Trophoblast cell (in vitro differentiated cells and primary cell): ENCODE data around the gene EPB41L5.

Source experiments
- DNase-seq, 2 donors: peaks; one replicate each; pipeline ENCODE4 v3.0.0-alpha.2; 2016
- H2AFZ ChIP-seq: 2 replicates; pipeline ENCODE4 v1.6.1; 2013; ENCODE audit warnings: low read length, moderate library complexity, mild to moderate bottlenecking; ENCODE audit not compliant: insufficient read depth, poor library complexity
- H2AK5ac ChIP-seq: 2 replicates; pipeline ENCODE4 v1.6.1; 2013; ENCODE audit warnings: mild to moderate bottlenecking, low read length
- H2BK120ac ChIP-seq: 2 replicates; pipeline ENCODE4 v1.6.1; 2013; ENCODE audit warnings: low read length, mild to moderate bottlenecking, moderate library complexity; ENCODE audit not compliant: insufficient read depth, poor library complexity
- H2BK12ac ChIP-seq: 2 replicates; pipeline ENCODE4 v1.6.1; 2013; ENCODE audit warnings: mild to moderate bottlenecking, low read length, moderate library complexity
- H2BK5ac ChIP-seq: 2 replicates; pipeline ENCODE4 v1.6.1; 2013; ENCODE audit warnings: low read length, low read depth, moderate library complexity, mild to moderate bottlenecking; ENCODE audit not compliant: poor library complexity
- H3K14ac ChIP-seq: 2 replicates; pipeline ENCODE4 v1.6.1; 2013; ENCODE audit warnings: mild to moderate bottlenecking, low read length
- H3K18ac ChIP-seq: 2 replicates; pipeline ENCODE4 v1.6.1; 2013; ENCODE audit warnings: mild to moderate bottlenecking, low read length
- H3K23ac ChIP-seq: 2 replicates; pipeline ENCODE4 v1.6.1; 2013; ENCODE audit warnings: low read length
- H3K27ac ChIP-seq: 2 replicates; pipeline ENCODE4 v1.5.1; 2013; ENCODE audit warnings: low read depth, mild to moderate bottlenecking, inconsistent platforms, low read length, moderate library complexity
- H3K27me3 ChIP-seq: 2 replicates; pipeline ENCODE4 v1.6.1; 2013; ENCODE audit warnings: inconsistent platforms, mild to moderate bottlenecking, low read length, moderate library complexity; ENCODE audit not compliant: insufficient read depth
- H3K36me3 ChIP-seq, 2 experiments: 1 replicate in 1 of 2; 2 replicates in 1 of 2; pipeline ENCODE4 v1.6.1; 2013; ENCODE audit warnings: low read length in 2 of 2, mild to moderate bottlenecking in 2 of 2, moderate library complexity in 1 of 2; ENCODE audit not compliant: insufficient read depth in 2 of 2, control insufficient read depth in 1 of 2
- H3K4ac ChIP-seq: 2 replicates; pipeline ENCODE4 v1.6.1; 2013; ENCODE audit warnings: low read depth, mild to moderate bottlenecking, low read length, moderate library complexity
- H3K4me1 ChIP-seq, 2 experiments: 1 replicate in 1 of 2; 2 replicates in 1 of 2; pipeline ENCODE4 v1.6.1; 2013; ENCODE audit warnings: low read length in 2 of 2, mild to moderate bottlenecking in 2 of 2, moderate library complexity in 1 of 2; ENCODE audit not compliant: insufficient read depth in 2 of 2, control insufficient read depth in 1 of 2
- H3K4me2 ChIP-seq: 2 replicates; pipeline ENCODE4 v1.6.1; 2013; ENCODE audit warnings: inconsistent platforms, mild to moderate bottlenecking, low read length, moderate library complexity
- H3K4me3 ChIP-seq: 2 replicates; pipeline ENCODE4 v1.5.1; 2013; ENCODE audit warnings: mild to moderate bottlenecking, low read depth, low read length, inconsistent platforms
- H3K79me1 ChIP-seq: one replicate; pipeline ENCODE4 v1.6.1; 2013; ENCODE audit warnings: low read length
- H3K79me2 ChIP-seq: 2 replicates; pipeline ENCODE4 v1.6.1; 2013; ENCODE audit warnings: low read length, mild to moderate bottlenecking; ENCODE audit not compliant: control insufficient read depth, insufficient read depth, poor library complexity
- H3K9ac ChIP-seq: 2 replicates; pipeline ENCODE4 v1.6.1; 2013; ENCODE audit warnings: mild to moderate bottlenecking, low read length
- H3K9me3 ChIP-seq: 2 replicates; pipeline ENCODE4 v1.6.1; 2013; ENCODE audit warnings: low read depth, mild to moderate bottlenecking, control low read depth, inconsistent platforms, low read length; ENCODE audit not compliant: insufficient read depth
- H4K12ac ChIP-seq: 2 replicates; pipeline ENCODE4 v1.6.1; 2013; ENCODE audit warnings: low read depth, mild to moderate bottlenecking, low read length, moderate library complexity
- H4K8ac ChIP-seq: 2 replicates; pipeline ENCODE4 v1.6.1; 2013; ENCODE audit warnings: low read depth, mild to moderate bottlenecking, low read length, moderate library complexity
- H4K91ac ChIP-seq: one replicate; pipeline ENCODE4 v1.6.1; 2013; ENCODE audit warnings: low read depth, mild to moderate bottlenecking, low read length, moderate library complexity
- WGBS: extraction: QIAGEN DNeasy Blood & Tissue Kit; methylation state at CpG from one replicate; pipeline ENCODE4 v1.1.7; 2013; ENCODE audit warnings: missing lambda C conversion rate; ENCODE audit not compliant: insufficient read length, insufficient coverage; ENCODE audit errors: extremely low coverage; 5-methylcytosine and 5-hydroxymethylcytosine counted together

EPB41L5 gene

DNA sequence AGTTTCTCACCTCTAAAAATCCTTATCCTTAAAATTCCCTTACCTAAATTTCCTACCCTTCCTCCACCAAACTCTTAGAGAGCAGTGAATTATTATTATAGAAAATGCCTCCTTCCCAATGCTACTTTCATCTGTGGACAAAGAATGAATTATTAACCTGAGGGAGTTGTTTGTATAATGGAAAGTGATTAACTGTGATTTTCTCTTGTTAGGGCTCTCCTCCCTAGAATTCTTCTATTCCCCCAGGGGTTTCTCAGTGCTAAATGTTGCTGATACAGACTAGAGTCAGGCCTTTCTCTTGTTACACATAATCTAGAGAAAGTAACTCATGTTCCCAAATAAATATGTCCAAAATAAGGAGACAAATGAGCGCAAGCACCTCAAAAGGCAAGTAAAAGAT lies 23.3 kb downstream of the EPB41L5 start:
- Histone ChIP-seq H4K12ac (no peak overlapping the region), H4K8ac (no peak overlapping the region), H3K4me1 (no peaks in the 10 kb centered on the region), H3K4me2 (no peak overlapping the region), H2AK5ac (no peak overlapping the region), H3K27ac (no peak overlapping the region), H2AFZ (no peak overlapping the region), H3K9ac (no peak overlapping the region), H3K9me3 (no peaks in the 10 kb centered on the region), H3K79me1 (no peaks in the 10 kb centered on the region), H3K79me2 (no peaks in the 10 kb centered on the region), H3K14ac (no peak overlapping the region), H2BK120ac (no peak overlapping the region), H3K27me3 (no peaks in the 10 kb centered on the region), H2BK5ac (no peak overlapping the region), H4K91ac (no peak overlapping the region), H3K36me3 (no peaks in the 10 kb centered on the region), H2BK12ac (no peak overlapping the region), H3K4me3 (no peak overlapping the region), H3K4ac (no peak overlapping the region), H3K18ac (no peak overlapping the region), H3K23ac (no peak overlapping the region)
- no peak for DNase-seq
- no CpG with 5 or more reads among the region's 1 CpG for WGBS

DNA sequence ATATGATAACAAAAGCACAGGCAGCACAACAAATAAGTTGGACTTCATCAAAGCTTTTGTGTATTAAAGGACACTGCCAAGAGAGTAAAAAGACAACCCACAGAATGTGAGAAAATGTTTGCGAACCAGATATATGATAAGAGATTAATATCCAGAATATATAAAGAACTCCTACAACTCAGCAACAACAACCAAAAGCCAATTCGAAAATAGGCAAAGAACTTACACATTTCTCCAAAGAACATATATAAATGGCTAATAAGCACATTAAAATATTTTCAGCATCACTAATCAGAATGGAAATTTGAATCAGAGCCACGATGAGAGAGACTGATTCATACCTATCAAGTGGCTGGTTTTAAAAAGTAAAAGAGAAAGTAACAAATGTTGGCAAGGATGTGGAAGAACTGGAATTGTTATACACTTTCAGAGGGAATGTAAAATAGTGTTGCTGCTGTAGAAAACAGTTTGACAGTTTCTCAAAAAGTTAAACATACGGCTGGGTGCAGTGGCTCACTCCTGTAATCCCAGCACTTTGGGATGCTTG lies 25.2 kb downstream of the EPB41L5 start:
- Histone ChIP-seq H3K4me3 (no peak overlapping the region), H3K4me1 (no peaks in the 10 kb centered on the region), H3K4me2 (no peak overlapping the region), H3K14ac (no peak overlapping the region), H3K79me1 (no peaks in the 10 kb centered on the region), H4K12ac (no peak overlapping the region), H3K4ac (no peak overlapping the region), H3K18ac (no peak overlapping the region), H2BK120ac (no peak overlapping the region), H3K23ac (no peak overlapping the region), H4K8ac (no peak overlapping the region), H2BK5ac (no peak overlapping the region), H3K27me3 (no peaks in the 10 kb centered on the region), H2BK12ac (no peak overlapping the region), H3K36me3 (no peaks in the 10 kb centered on the region), H2AK5ac (no peak overlapping the region), H3K9me3 (no peaks in the 10 kb centered on the region), H3K9ac (no peak overlapping the region), H2AFZ (no peak overlapping the region), H3K79me2 (no peaks in the 10 kb centered on the region), H3K27ac (no peak overlapping the region), H4K91ac (no peak overlapping the region)
- WGBS = no CpG with 5 or more reads among the region's 4 CpGs
- DNase-seq = no peak

DNA sequence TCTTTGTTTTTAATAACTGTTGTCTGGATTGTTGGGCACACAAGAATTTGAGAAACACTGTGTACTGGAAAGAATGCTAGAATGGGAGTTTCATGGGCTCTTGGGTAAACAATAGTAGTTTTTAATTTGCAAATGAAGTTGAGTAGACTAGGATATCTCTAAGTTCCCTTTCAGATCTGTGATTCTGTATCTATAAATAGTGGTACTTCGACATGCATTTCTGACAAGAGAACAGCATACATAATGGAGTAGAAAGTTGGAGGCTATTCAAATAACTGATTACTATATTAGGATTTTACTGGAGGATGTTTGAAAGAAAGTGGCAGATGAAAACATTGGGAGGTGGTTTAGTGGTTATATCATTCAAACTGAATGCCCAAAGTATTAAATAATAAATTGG lies 29.5 kb downstream of the EPB41L5 start:
- DNase-seq = no peak
- Histone ChIP-seq H3K4me1 (no peaks in the 10 kb centered on the region), H2BK12ac (no peak overlapping the region), H4K12ac (no peak overlapping the region), H3K79me2 (no peaks in the 10 kb centered on the region), H3K23ac (no peak overlapping the region), H3K79me1 (no peaks in the 10 kb centered on the region), H3K4me2 (no peak overlapping the region), H3K27ac (no peak overlapping the region), H3K14ac (no peak overlapping the region), H3K9me3 (no peaks in the 10 kb centered on the region), H3K36me3 (no peaks in the 10 kb centered on the region), H3K4me3 (no peak overlapping the region), H4K8ac (no peak overlapping the region), H2AK5ac (no peak overlapping the region), H3K9ac (no peak overlapping the region), H2BK120ac (no peak overlapping the region), H4K91ac (no peak overlapping the region), H2BK5ac (no peak overlapping the region), H3K4ac (no peak overlapping the region), H3K18ac (no peak overlapping the region), H3K27me3 (no peaks in the 10 kb centered on the region), H2AFZ (no peak overlapping the region)
- WGBS = no CpG with 5 or more reads among the region's 1 CpG

DNA sequence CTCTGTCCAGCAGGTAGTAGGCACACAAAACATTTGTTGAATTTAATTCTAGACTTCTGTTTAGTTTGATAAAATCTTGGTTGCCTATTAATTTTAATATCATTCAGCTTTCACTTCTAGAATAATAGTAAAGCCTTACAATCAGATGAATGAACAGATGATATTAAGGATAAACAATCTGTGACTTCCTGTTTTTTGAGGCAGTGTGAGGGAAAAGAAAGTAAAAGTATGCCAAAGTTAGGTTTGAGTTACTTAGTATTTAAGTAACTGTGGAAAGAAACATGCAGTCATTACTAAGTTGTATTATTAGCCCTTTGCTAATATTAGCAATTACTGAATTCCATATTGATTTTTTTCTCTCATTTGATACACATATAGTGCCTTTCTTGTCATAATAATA lies 31.5 kb downstream of the EPB41L5 start:
- Histone ChIP-seq H2AK5ac (no peak overlapping the region), H2BK5ac (no peak overlapping the region), H3K4me1 (no peaks in the 10 kb centered on the region), H2BK120ac (no peak overlapping the region), H3K23ac (no peak overlapping the region), H4K91ac (no peak overlapping the region), H2AFZ (no peak overlapping the region), H3K9me3 (no peaks in the 10 kb centered on the region), H3K27me3 (no peaks in the 10 kb centered on the region), H4K12ac (no peak overlapping the region), H3K4me2 (no peak overlapping the region), H3K36me3 (no peaks in the 10 kb centered on the region), H3K9ac (no peak overlapping the region), H3K14ac (no peak overlapping the region), H3K79me2 (no peaks in the 10 kb centered on the region), H4K8ac (no peak overlapping the region), H3K18ac (no peak overlapping the region), H3K4me3 (no peak overlapping the region), H2BK12ac (no peak overlapping the region), H3K27ac (no peak overlapping the region), H3K79me1 (no peaks in the 10 kb centered on the region), H3K4ac (no peak overlapping the region)
- no peak for DNase-seq
